ENCODE results near the gene FMN2.

DNA sequence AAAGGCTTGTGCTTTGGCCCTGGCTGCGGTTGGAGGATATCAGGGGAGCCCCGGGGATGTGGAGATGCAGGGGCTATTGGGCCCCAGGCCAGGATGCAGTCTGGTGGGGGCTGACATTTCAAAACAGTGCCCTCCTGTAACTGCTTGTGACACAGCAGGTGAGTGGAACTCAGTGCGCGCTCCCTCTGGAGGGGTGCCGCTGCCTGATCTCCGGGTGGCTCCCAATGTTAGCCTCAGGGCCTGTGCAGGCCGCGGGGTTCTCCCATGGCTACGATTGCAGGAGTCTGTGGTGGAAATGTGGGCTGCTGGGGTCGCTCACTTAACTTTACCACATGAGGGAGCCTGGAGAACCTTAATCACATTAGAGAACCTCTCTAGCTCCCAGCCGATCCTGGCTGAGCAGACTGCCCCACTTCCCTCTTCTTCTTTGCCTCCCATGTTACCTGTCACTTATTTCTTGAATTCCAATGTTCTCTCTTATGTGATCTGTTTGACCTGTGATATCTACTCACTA lies 163.2 kb downstream of the FMN2 start:
- TF ChIP-seq CTCF (IDR thresholded peaks at IDR 0.05; ENCODE audit: poor library complexity) (no peak), EZH2phosphoT487 (IDR thresholded peaks at IDR 0.05; ENCODE audit: low read depth, severe bottlenecking, unreplicated experiment) (no peak), EZH2 (IDR thresholded peaks at IDR 0.05; ENCODE audit: borderline replicate concordance) (no peak)
